NCI-H187 treated with DMSO at 0.1 percent for 48 hours (cell line): ENCODE results near the gene CMIP.
A peak's percentile ranks its signal among the peaks of the same experiment; 100 is the strongest.

ENCODE experiments used
- DNase-seq: peaks from one replicate; lab custom pipeline; 2025; lab: John Stamatoyannopoulos, UW

CMIP gene

DNA sequence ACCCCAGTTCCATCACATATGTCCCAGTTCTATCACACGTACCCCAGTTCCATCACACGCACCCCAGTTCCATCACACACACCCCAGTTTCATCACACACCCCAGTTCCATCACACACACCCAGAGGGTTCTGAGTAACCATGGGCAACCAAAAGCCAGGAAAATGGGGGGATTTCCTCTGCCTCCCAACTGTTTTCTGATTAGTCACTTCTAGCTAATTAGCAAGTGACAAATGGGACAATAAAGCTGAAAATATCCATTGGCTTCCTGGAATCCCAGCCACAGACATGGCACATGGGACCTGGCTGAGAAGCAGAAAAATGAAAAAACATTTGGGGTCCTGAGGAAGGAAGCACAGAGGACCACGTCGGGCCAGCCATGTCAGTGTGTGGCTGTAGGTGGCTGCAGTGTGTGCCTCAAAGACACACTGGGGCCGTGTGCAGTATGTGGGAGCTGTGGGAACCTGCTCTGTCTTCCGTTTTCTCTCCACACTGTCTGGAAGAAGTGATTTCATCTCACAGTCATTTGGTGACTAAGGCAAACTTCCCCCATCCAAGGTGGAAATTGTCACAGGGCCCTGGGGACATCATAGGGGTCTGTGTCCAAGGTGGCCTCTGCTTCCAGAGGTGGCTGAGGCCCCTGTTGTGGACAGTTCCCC lies 106.7 kb downstream of the CMIP start:
- no peak for DNase-seq

- DNase-seq, result no peak
Measured at GRCh38 chr16:81551821-81552304, 107.3 kb downstream of the CMIP start.

- no peak for DNase-seq
Measured at GRCh38 chr16:81552743-81553079, 108.1 kb downstream of the CMIP start.

GRCh38 chr16:81553080-81553813 lies 108.6 kb downstream of the CMIP start:
- DNase-seq, result no peak

DNA sequence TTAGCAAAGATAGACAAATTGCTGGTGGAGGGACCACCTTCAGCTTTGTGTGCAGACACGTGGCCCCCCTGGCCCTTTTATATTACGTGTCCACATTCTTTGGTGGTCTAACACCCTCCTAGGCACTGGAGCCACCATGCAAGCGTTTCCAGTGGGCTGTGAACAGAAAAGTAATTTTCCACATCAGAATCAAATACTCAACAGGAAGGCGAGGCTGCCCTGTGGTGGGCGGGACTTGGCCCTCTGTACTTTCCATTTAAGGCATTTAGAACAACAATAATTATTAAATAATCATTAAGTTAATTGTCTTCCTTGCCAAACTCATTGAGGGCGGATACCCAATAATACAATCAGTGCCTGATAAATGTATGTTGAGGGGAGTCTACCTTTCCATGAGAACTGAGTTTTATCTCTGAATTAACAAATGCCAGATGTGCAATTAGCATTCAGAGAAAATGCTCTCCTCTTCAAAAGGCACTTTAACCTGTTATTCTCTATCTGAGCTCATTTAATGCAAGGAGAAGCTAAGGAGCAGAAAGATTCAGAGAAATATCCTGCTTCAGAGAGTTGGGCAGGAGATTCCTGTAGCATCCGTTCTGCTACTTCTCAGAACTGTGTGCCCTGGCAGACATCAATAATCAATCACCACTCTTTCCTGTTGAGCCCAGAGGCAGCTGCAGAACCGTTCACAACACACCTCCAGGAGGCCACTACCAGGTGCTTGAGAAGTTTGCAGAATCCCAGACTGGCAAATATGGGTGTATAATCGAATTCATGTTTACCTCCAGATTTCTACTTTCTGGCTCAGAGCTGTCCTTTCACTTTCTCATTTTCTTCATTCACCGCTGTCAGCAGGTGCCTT lies 109.4 kb downstream of the CMIP start:
- no peak for DNase-seq

- DNase-seq, result no peak
Measured at GRCh38 chr16:81554979-81555378, 110.4 kb downstream of the CMIP start.

- no peak for DNase-seq
Measured at GRCh38 chr16:81555660-81556059, 111.1 kb downstream of the CMIP start.

- DNase-seq, result no peak
Measured at GRCh38 chr16:81556715-81557284, 112.2 kb downstream of the CMIP start.

DNA sequence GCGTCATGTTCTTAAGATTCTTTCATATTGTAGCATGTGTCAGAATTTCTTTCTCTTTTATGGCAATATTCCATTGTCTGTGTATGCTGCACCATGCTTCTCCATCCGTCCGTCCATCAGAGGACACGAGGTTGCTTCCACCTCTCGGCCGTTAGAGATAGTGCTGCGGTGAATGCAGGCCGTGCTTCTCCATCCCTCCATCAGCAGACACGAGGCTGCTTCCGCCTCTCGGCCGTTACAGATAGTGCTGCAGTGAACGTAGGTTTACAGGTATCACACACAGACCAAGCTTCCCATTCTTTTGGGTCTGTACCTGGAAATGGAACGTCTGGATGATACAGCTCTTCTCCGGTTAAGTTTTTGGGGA lies 113.5 kb downstream of the CMIP start:
- DNase-seq, result no peak

GRCh38 chr16:81558444-81559175 lies 114.0 kb downstream of the CMIP start:
- peak; percentile 16 for DNase-seq

GRCh38 chr16:81560979-81561657 lies 116.5 kb downstream of the CMIP start:
- no peak for DNase-seq

GRCh38 chr16:81562174-81562849 lies 117.7 kb downstream of the CMIP start:
- DNase-seq, result no peak

DNA sequence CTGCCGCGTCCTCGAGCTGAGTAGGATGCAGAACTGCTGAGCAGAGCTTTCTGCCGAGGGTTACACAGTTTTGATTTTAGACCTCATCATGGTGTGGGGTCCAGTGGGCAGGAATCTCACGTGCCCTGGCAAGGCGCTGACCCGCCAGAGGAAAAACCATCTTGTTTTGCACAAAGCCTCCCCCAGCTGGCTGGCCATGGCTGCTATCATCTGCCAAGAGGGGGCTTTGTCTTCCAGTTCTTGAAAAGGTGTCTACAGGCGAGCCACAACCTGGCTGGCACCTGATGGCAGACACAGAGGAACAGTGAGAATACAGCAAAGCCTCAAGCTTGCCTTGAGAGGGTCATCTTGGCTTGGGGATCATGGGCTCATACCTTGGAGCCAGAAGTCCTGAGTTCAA lies 118.3 kb downstream of the CMIP start:
- DNase-seq, result no peak

DNA sequence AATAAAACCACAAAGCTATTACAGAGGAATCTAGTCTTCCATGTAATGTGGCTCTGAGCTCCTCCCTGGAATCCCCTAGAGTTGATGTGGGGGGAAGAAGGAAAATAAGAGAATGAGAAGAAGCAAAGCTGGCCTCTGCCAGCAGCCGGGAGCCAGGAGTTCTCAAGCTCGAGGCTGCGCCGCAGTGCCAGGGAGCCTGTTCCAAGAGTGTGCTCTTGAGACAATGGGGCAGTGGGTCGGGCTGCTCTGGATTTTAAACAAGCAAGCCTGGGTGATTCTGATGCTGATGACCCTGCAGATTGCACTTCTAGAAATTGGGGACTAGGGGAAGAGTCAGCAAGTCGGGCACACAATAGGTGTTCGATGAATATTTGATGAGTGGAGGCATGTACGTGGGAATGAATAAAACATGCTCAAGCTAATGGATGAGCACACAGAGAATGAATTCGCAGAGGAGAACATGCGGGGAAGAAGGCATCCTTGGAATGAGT lies 119.9 kb downstream of the CMIP start:
- DNase-seq, result no peak

GRCh38 chr16:81565321-81566028 lies 120.9 kb downstream of the CMIP start:
- no peak for DNase-seq

DNA sequence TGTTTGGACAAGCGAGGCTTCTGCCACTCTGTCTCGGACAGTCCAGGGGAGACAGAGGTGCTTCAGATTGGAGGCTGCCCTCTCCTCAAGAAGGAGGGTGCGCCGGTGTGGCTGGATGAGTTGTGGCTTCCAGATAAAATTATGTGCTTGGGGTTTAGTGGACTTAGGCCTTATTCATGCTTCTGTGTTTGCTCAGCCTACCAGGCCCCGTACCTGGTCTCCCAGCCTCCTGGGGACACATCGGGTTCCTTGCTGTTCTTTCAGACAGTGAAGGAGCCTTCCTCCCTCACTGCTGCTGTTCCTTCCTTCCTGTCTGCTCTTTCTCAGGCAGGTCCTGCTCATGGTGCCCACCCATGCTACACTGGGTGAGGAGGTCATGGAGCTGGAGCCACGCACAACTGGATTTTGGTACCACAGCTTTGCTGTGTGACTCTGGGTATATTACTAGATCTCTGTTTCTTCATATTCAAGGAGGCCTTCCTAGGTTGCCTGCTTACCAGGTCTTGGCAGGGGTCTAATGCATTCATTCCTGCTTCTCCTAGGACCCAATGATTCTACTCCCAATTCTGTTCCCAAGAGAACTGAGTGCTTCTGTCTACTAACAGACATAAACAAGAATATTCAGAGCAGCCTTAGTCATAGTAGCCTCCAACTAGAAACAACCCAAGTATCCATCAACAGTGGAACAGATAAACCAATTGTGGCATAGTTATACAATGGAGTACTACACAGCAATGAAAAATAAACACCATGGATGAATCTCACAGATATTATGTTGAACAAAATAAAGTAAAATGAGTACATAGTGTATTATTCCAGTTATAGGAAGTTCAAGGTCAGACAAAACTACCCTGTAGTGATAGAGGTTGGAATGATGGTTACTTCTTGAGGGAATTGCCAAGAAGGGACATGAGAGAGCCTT lies 121.7 kb downstream of the CMIP start:
- DNase-seq, result no peak

DNA sequence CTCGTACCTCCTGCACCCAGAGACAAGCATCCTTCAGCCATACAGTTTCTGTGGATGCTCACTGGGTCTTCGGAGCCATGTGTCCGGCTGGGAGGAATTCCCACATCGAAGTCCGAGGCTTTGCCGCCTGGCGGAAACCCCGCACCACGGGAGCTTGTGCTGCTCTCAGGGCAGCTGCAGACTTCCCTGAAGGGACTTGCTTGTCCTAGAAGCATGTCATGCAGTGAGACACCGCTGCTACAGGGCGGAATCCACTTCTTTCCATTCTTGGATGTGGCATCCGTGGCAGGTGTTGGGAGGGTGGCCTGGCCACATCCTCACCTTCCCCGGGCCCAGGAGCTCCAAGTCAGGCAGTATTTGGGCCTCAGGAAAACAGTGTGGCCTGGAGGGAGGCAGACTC lies 122.5 kb downstream of the CMIP start:
- no peak for DNase-seq

DNA sequence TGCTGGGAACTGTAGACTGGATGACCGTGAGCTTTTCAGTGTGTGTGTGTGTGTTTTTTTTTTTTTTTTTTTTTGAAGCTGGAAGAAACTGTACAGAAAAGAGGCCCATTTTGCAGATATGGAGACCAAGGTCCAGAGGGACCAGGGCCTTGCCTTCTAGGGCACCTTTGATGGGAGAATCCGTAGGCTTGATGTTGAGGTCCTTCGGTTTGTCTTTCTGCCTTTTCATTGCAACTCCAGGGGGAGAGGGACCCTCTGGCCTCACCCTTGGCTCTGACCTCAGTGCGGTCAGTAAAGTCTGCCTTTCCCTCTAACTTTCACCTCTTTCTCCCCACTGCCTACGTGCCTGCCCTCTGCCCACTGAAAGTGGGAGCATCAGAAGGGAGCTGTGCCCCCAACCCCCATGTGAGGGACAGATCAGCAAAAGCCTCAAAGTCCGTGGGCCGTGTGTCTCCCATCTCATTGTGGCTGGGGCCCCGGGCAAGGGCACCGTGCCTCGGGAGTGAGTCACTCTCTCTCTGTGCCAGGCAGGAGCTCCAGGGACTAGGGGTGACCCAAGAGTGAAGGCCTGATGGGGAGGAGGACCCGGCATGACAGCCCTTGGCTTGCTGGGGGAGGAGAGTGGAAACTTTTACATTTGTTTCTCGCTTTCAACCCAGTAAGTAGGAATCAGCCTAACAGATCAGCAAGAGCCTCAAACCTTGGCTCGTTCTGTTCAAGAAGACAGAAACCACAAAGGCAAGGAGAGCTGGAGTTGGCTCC lies 123.6 kb downstream of the CMIP start:
- no peak for DNase-seq
